Lower leg skin (tissue), 4 donors: ENCODE data around the gene CNNM2. TPM values are rescaled to one million over a fixed set of nuclear protein-coding genes. Genes with fewer than 3 reads are reported as not detected.

Experiments
- DNase-seq, 2 donors: peaks; one replicate each; pipeline ENCODE4 v3.0.0-alpha.2; 2019; ENCODE audit warnings: low spot score in 2 of 2
- H3K4me3 ChIP-seq: fragments of 200-600 bp; sonication (generic); 2 replicates; pipeline ENCODE4 v1.5.1; 2017; ENCODE audit warnings: mild to moderate bottlenecking, low read depth; ENCODE audit not compliant: poor library complexity, severe bottlenecking
- CTCF ChIP-seq, 3 donors: fragments of 450-650 bp; IDR thresholded peaks; one replicate each; pipeline ENCODE4 v1.5.1; 2016; ENCODE audit warnings: antibody characterized with exemption in 3 of 3, mild to moderate bottlenecking in 3 of 3, moderate library complexity in 2 of 3
- POLR2A ChIP-seq, 2 donors: fragments of 450-650 bp; IDR thresholded peaks; one replicate each; pipeline ENCODE4 v1.6.1; 2016 to 2017; ENCODE audit warnings: antibody characterized with exemption in 2 of 2, mild to moderate bottlenecking in 1 of 2, moderate library complexity in 1 of 2
- WGBS, 2 donors: methylation state at CpG; one replicate each; pipeline ENCODE4 v1.1.5; 2018; 5-methylcytosine and 5-hydroxymethylcytosine counted together
- intact Hi-C: fragments of 100-400 bp; cut with DNase I; formaldehyde crosslinking; loops from one replicate; pipeline ENCODE4 v1.15.0; 2023; ENCODE audit warnings: low total_unique reads
- total RNA-seq, 4 donors: library from RNA; depleted of rRNA; stranded (reverse); fragments of >200 nt; gene quantifications; one replicate each; pipeline ENCODE4 v1.1.0, GENCODE V29; 2016

Gene CNNM2
- total RNA-seq, 4 donors from 2014 or later: 9.6 to 21.9 (median 14.5) TPM

- 91 to 98% methylated on average over 1 of the region's 1 CpG for WGBS, 2 donors
- no peak overlapping the region for H3K4me3 ChIP-seq
- TF ChIP-seq CTCF (IDR thresholded peaks at IDR 0.05) (no peak), POLR2A (IDR thresholded peaks at IDR 0.05) (no peak)
- intact Hi-C loops: no loop called here
- DNase-seq: no peak
Observed at GRCh38 chr10:103105462-103105861, 187.4 kb downstream of the CNNM2 start.

- intact Hi-C loops: no loop called here
- no peak for DNase-seq
- H3K4me3 ChIP-seq: no peak overlapping the region
- TF ChIP-seq POLR2A (IDR thresholded peaks at IDR 0.05) (no peak), CTCF (IDR thresholded peaks at IDR 0.05) (no peak)
Observed at GRCh38 chr10:103106539-103106938, 188.4 kb downstream of the CNNM2 start.

GRCh38 chr10:103109821-103110220 lies 191.7 kb downstream of the CNNM2 start:
- 89 to 96% methylated on average over 2 of the region's 2 CpGs for WGBS, 2 donors
- no peak for TF ChIP-seq POLR2A (IDR thresholded peaks at IDR 0.05)
- TF ChIP-seq CTCF (IDR thresholded peaks at IDR 0.05): no peak
- intact Hi-C loops: no loop called here

GRCh38 chr10:103110407-103110806 lies 192.3 kb downstream of the CNNM2 start:
- no peak overlapping the region for H3K4me3 ChIP-seq
- intact Hi-C loops: no loop called here
- no peak for DNase-seq
- TF ChIP-seq POLR2A (IDR thresholded peaks at IDR 0.05) (no peak), CTCF (IDR thresholded peaks at IDR 0.05) (no peak)

More at GRCh38 chr10:103109821-103110220, 191.7 kb downstream of the CNNM2 start:
- H3K4me3 ChIP-seq: no peak overlapping the region
- no peak for DNase-seq

GRCh38 chr10:103111031-103111917 lies 193.2 kb downstream of the CNNM2 start:
- H3K4me3 ChIP-seq: no peak overlapping the region
- 36 to 38% methylated on average over 2 of the region's 2 CpGs for WGBS, 2 donors
- no peak for DNase-seq
- TF ChIP-seq CTCF (IDR thresholded peaks at IDR 0.05): no peak
- no peak for TF ChIP-seq POLR2A (IDR thresholded peaks at IDR 0.05)
- intact Hi-C loops: no loop called here
